KMS-11 (cell line): Measurements from ENCODE around the gene IGFBP5.

Source experiments
- H2AFZ ChIP-seq: fragments of 200-600 bp; sonication (generic); 2 replicates; pipeline ENCODE4 v1.6.1; 2016; ENCODE audit warnings: antibody characterized with exemption, mixed run types, low read depth
- H3K27ac ChIP-seq: fragments of 200-600 bp; sonication (generic); 2 replicates; pipeline ENCODE4 v1.6.1; 2016; ENCODE audit warnings: mild to moderate bottlenecking, mixed run types
- H3K27me3 ChIP-seq: fragments of 200-600 bp; sonication (generic); 2 replicates; pipeline ENCODE4 v1.6.1; 2017; ENCODE audit warnings: mild to moderate bottlenecking, low read depth, mixed run types, moderate library complexity; ENCODE audit not compliant: insufficient read depth
- H3K36me3 ChIP-seq: fragments of 200-600 bp; sonication (generic); 2 replicates; pipeline ENCODE4 v1.6.1; 2017; ENCODE audit warnings: mild to moderate bottlenecking, mixed run types; ENCODE audit not compliant: insufficient read depth
- H3K4me1 ChIP-seq: fragments of 200-600 bp; sonication (generic); 2 replicates; pipeline ENCODE4 v1.6.1; 2016; ENCODE audit warnings: mild to moderate bottlenecking, low read depth, mixed run types; ENCODE audit not compliant: poor library complexity, severe bottlenecking
- H3K4me2 ChIP-seq: fragments of 200-600 bp; sonication (generic); 2 replicates; pipeline ENCODE4 v1.7.0; 2016; ENCODE audit warnings: mild to moderate bottlenecking, mixed run types
- H3K4me3 ChIP-seq: fragments of 200-600 bp; sonication (generic); IDR thresholded peaks from 2 replicates; pipeline ENCODE4 v1.6.1; 2017; ENCODE audit warnings: low read depth, low read length, mixed read lengths; ENCODE audit not compliant: insufficient read depth
- H3K79me2 ChIP-seq: fragments of 200-600 bp; sonication (generic); 2 replicates; pipeline ENCODE4 v1.6.1; 2016; ENCODE audit warnings: low read depth, mixed run types; ENCODE audit not compliant: insufficient read depth
- H3K9ac ChIP-seq: fragments of 200-600 bp; sonication (generic); 2 replicates; pipeline ENCODE4 v1.6.1; 2016; ENCODE audit warnings: mild to moderate bottlenecking, mixed run types
- H4K20me1 ChIP-seq: fragments of 200-600 bp; sonication (generic); 2 replicates; pipeline ENCODE4 v1.6.1; 2016; ENCODE audit warnings: mild to moderate bottlenecking, mixed run types; ENCODE audit not compliant: insufficient read depth
- TF ChIP-seq, protein P1 (sequence below): fragments of 200-600 bp; sonication (generic); conservative IDR thresholded peaks from 2 replicates; pipeline ENCODE4 v1.6.1; 2017; ENCODE audit warnings: low read depth, mild to moderate bottlenecking, antibody characterized with exemption, low read length, moderate library complexity, mixed read lengths

IGFBP5 gene

DNA sequence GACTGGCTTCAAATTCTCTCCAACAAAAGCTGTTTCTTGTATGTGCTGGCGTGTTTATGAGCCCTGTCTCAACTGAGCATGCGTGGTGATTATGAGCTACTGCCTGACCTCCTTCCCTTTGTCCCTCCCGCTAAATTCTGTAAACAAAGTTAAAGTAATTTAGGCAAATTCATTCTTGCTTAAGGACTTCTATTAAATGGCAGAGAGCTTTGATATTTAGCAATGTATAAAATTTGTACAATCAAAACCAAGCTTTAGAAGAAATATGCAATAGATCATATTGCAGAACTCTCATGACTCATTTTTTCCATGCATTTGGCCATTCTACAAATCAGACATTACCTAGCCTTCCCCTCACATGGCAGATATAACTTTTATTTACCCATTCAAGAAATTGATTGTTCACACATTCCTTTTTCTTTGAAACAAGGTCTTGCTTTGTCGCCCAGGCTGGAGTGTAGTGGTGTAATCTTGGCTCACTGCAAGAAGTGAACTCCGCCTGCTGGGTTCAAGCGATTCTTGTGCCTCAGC, 43.9 kb downstream of the IGFBP5 start:
- H2AFZ ChIP-seq: no peak overlapping the region
- H3K27ac ChIP-seq: no peak overlapping the region
- no peaks in the 10 kb centered on the region for H3K4me1 ChIP-seq
- H3K4me3 ChIP-seq: no peak overlapping the region
- no peak overlapping the region for H3K9ac ChIP-seq
- TF ChIP-seq, protein P1, sequence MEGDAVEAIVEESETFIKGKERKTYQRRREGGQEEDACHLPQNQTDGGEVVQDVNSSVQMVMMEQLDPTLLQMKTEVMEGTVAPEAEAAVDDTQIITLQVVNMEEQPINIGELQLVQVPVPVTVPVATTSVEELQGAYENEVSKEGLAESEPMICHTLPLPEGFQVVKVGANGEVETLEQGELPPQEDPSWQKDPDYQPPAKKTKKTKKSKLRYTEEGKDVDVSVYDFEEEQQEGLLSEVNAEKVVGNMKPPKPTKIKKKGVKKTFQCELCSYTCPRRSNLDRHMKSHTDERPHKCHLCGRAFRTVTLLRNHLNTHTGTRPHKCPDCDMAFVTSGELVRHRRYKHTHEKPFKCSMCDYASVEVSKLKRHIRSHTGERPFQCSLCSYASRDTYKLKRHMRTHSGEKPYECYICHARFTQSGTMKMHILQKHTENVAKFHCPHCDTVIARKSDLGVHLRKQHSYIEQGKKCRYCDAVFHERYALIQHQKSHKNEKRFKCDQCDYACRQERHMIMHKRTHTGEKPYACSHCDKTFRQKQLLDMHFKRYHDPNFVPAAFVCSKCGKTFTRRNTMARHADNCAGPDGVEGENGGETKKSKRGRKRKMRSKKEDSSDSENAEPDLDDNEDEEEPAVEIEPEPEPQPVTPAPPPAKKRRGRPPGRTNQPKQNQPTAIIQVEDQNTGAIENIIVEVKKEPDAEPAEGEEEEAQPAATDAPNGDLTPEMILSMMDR: no peak
- no peaks in the 10 kb centered on the region for H3K27me3 ChIP-seq
- no peaks in the 10 kb centered on the region for H4K20me1 ChIP-seq
- H3K36me3 ChIP-seq: no peaks in the 10 kb centered on the region
- H3K4me2 ChIP-seq: no peak overlapping the region
- H3K79me2 ChIP-seq: no peaks in the 10 kb centered on the region

DNA sequence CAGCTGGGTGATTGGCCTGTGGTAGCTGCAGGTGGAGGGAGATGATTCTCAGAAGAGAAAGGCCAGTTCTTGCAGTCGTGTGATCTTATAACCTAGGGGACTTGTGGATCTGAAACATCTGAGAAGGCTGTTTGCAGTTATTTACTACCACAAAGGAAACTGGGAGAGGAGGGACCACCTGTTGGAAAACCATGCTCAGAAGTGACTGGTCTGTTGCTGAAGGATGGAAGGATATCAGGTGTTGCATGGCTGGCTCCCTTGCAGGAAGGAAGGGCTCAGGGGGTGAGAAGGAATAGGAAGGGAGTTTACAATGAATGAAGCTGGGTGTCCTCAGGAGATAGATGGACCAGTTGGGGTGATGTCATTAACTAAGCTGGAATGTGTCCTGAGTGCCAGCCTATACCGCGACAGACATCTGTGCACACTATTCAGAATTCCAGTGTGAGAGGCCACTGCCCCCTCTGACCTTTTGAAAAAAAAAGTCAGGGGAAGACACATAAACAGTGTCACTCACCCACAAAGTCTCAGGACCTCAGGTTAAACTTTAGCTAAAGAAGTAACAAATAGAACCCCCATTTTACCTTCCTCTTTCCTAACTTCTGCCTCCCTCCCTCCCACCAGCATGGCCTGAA, 44.6 kb downstream of the IGFBP5 start:
- H3K9ac ChIP-seq: no peak overlapping the region
- H3K4me1 ChIP-seq: no peaks in the 10 kb centered on the region
- no peaks in the 10 kb centered on the region for H3K79me2 ChIP-seq
- no peaks in the 10 kb centered on the region for H4K20me1 ChIP-seq
- TF ChIP-seq, protein P1: no peak
- no peaks in the 10 kb centered on the region for H3K36me3 ChIP-seq
- H2AFZ ChIP-seq: no peak overlapping the region
- no peaks in the 10 kb centered on the region for H3K27me3 ChIP-seq
- H3K27ac ChIP-seq: no peak overlapping the region
- no peak overlapping the region for H3K4me3 ChIP-seq
- no peak overlapping the region for H3K4me2 ChIP-seq

DNA sequence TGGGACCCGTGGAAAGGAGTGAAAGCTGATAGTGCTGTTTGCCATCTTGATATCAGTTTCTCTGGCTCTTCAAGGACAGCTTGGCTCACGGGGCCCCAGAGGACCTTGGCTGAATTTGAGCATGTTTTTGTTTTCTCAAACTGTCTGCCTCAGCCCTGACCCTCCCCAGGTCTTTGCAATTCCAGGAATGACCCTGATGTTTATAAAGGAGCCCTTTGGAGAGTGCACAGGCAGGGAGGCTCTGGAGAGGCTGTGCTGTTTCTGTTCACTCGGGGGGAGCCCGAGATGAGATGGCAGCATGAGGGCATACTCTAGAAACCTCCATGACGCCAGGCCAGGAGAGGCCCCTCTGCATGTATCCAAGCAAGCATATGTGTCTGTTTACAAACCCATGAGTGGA, 45.8 kb downstream of the IGFBP5 start:
- Histone ChIP-seq H3K4me2 (no peak overlapping the region), H3K36me3 (no peaks in the 10 kb centered on the region), H3K9ac (no peak overlapping the region), H3K27ac (no peak overlapping the region), H3K4me1 (no peaks in the 10 kb centered on the region), H3K4me3 (no peak overlapping the region), H4K20me1 (no peaks in the 10 kb centered on the region), H3K27me3 (no peaks in the 10 kb centered on the region), H3K79me2 (no peaks in the 10 kb centered on the region), H2AFZ (no peak overlapping the region)
- TF ChIP-seq, protein P1: no peak

DNA sequence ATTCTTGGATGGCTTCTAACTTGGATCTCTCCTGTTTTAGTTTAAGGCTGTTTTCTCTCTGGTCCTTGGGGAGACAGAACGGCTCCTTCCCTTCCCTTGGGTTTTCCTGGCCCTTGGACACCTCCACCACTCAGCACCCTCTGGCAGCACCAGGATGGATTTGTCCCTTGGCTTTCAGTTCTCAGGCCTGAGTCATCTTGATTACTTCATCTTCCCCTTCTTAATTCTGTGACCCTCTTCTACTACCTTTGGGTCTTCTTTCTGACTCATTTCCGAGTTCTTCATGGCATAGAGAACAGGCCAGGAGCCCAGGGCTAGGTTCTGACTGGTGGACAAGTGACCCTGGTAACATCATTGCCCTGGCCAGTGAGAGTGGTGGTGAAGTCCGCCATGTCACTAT, 47.2 kb downstream of the IGFBP5 start:
- no peaks in the 10 kb centered on the region for H3K27me3 ChIP-seq
- no peaks in the 10 kb centered on the region for H4K20me1 ChIP-seq
- H3K79me2 ChIP-seq: no peaks in the 10 kb centered on the region
- no peak overlapping the region for H3K4me3 ChIP-seq
- H3K4me2 ChIP-seq: no peak overlapping the region
- TF ChIP-seq, protein P1: no peak
- H3K27ac ChIP-seq: no peak overlapping the region
- H2AFZ ChIP-seq: no peak overlapping the region
- H3K36me3 ChIP-seq: no peaks in the 10 kb centered on the region
- no peak overlapping the region for H3K9ac ChIP-seq
- H3K4me1 ChIP-seq: no peaks in the 10 kb centered on the region
